SK-N-SH (cell line): Measurements from ENCODE around the gene UGT1A7.

ENCODE experiments used
- EP300 ChIP-seq, 2 experiments: IDR thresholded peaks; 2 replicates each; pipeline versions ENCODE4 v1.4.0 to v1.6.1; 2012; ENCODE audit warnings: borderline replicate concordance in 1 of 2, low read depth in 1 of 2, low read length in 1 of 2
- EZH2phosphoT487 ChIP-seq: fragments of 200-600 bp; sonication (generic); IDR thresholded peaks from 2 replicates; pipeline ENCODE4 v1.6.1; 2017; ENCODE audit warnings: low read depth, mixed run types, mild to moderate bottlenecking, antibody characterized with exemption, moderate library complexity, borderline replicate concordance
- GABPA ChIP-seq: IDR thresholded peaks from 2 replicates; pipeline ENCODE4 v1.4.0; 2012; ENCODE audit warnings: low read depth, mild to moderate bottlenecking
- MEF2A ChIP-seq: IDR thresholded peaks from 2 replicates; pipeline ENCODE4 v1.4.0; 2012; ENCODE audit warnings: low read depth, borderline replicate concordance
- POLR2AphosphoS5 ChIP-seq: IDR thresholded peaks from 2 replicates; pipeline ENCODE4 v1.6.1; 2012; ENCODE audit warnings: low read depth, low read length
- RAD21 ChIP-seq: IDR thresholded peaks from 2 replicates; pipeline ENCODE4 v1.6.1; 2012; ENCODE audit warnings: mild to moderate bottlenecking, low read length
- RCOR1 ChIP-seq: fragments of 150-350 bp; IDR thresholded peaks from 2 replicates; pipeline ENCODE4 v1.6.1; 2017; ENCODE audit warnings: antibody characterized with exemption, low read length
- TEAD4 ChIP-seq: IDR thresholded peaks from 2 replicates; pipeline ENCODE4 v1.4.0; 2012; ENCODE audit warnings: mild to moderate bottlenecking, borderline replicate concordance; ENCODE audit not compliant: insufficient read depth
- YY1 ChIP-seq: IDR thresholded peaks from 2 replicates; pipeline ENCODE4 v1.4.0; 2012; ENCODE audit warnings: low read depth, mild to moderate bottlenecking
- TF ChIP-seq, protein P1 (sequence below): IDR thresholded peaks from 2 replicates; pipeline ENCODE4 v1.4.0; 2012; ENCODE audit warnings: low read depth, borderline replicate concordance
- TF ChIP-seq, protein P2 (sequence below): fragments of 200-600 bp; sonication (generic); IDR thresholded peaks from 2 replicates; pipeline ENCODE4 v1.6.1; 2017; ENCODE audit warnings: antibody characterized with exemption, mild to moderate bottlenecking, moderate library complexity
- TF ChIP-seq, protein P3 (sequence below): IDR thresholded peaks from 2 replicates; pipeline ENCODE4 v1.4.0; 2012; ENCODE audit warnings: low read depth, borderline replicate concordance
- TF ChIP-seq, protein P4 (sequence below): fragments of 150-350 bp; IDR thresholded peaks from 2 replicates; pipeline ENCODE4 v1.6.1; 2016; ENCODE audit warnings: mild to moderate bottlenecking, low read depth, low read length

DNA sequence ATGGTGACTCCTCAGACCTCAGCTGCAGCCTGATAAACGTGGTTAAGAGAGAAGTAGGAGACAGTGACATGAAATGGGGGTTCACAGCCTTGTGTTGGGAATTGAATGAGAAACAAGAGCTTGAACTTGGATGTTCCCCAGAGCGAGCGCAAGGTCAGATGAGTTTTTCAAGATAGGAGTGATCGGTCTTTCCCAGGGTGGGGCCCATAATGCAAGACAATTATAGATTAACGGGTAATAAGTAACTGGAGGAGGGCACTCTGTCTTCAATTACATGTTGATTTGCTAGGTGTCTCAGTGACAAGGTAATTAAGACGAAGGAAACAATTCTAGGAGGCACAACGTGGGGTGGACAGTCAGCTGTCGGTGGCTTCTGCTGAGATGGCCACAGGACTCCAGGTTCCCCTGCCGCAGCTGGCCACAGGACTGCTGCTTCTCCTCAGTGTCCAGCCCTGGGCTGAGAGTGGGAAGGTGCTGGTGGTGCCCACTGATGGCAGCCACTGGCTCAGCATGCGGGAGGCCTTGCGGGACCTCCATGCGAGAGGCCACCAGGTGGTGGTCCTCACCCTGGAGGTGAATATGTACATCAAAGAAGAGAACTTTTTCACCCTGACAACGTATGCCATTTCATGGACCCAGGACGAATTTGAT lies 31.0 kb downstream of the UGT1A7 start, which contains the start of gene UGT1A5:
- no peak for TF ChIP-seq POLR2AphosphoS5
- no peak for TF ChIP-seq GABPA
- TF ChIP-seq MEF2A, result no peak
- TF ChIP-seq, protein P1, sequence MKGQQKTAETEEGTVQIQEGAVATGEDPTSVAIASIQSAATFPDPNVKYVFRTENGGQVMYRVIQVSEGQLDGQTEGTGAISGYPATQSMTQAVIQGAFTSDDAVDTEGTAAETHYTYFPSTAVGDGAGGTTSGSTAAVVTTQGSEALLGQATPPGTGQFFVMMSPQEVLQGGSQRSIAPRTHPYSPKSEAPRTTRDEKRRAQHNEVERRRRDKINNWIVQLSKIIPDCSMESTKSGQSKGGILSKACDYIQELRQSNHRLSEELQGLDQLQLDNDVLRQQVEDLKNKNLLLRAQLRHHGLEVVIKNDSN, result no peak
- TF ChIP-seq EZH2phosphoT487, result no peak
- TF ChIP-seq RAD21, result no peak
- TF ChIP-seq, protein P2, sequence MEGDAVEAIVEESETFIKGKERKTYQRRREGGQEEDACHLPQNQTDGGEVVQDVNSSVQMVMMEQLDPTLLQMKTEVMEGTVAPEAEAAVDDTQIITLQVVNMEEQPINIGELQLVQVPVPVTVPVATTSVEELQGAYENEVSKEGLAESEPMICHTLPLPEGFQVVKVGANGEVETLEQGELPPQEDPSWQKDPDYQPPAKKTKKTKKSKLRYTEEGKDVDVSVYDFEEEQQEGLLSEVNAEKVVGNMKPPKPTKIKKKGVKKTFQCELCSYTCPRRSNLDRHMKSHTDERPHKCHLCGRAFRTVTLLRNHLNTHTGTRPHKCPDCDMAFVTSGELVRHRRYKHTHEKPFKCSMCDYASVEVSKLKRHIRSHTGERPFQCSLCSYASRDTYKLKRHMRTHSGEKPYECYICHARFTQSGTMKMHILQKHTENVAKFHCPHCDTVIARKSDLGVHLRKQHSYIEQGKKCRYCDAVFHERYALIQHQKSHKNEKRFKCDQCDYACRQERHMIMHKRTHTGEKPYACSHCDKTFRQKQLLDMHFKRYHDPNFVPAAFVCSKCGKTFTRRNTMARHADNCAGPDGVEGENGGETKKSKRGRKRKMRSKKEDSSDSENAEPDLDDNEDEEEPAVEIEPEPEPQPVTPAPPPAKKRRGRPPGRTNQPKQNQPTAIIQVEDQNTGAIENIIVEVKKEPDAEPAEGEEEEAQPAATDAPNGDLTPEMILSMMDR, result no peak
- TF ChIP-seq EP300 (IDR thresholded peaks at IDR 0.05; ENCODE audit: borderline replicate concordance in 1 of 2, low read depth in 1 of 2, low read length in 1 of 2), result no peak
- TF ChIP-seq, protein P3, sequence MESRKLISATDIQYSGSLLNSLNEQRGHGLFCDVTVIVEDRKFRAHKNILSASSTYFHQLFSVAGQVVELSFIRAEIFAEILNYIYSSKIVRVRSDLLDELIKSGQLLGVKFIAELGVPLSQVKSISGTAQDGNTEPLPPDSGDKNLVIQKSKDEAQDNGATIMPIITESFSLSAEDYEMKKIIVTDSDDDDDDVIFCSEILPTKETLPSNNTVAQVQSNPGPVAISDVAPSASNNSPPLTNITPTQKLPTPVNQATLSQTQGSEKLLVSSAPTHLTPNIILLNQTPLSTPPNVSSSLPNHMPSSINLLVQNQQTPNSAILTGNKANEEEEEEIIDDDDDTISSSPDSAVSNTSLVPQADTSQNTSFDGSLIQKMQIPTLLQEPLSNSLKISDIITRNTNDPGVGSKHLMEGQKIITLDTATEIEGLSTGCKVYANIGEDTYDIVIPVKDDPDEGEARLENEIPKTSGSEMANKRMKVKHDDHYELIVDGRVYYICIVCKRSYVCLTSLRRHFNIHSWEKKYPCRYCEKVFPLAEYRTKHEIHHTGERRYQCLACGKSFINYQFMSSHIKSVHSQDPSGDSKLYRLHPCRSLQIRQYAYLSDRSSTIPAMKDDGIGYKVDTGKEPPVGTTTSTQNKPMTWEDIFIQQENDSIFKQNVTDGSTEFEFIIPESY, result no peak
- TF ChIP-seq, protein P4, sequence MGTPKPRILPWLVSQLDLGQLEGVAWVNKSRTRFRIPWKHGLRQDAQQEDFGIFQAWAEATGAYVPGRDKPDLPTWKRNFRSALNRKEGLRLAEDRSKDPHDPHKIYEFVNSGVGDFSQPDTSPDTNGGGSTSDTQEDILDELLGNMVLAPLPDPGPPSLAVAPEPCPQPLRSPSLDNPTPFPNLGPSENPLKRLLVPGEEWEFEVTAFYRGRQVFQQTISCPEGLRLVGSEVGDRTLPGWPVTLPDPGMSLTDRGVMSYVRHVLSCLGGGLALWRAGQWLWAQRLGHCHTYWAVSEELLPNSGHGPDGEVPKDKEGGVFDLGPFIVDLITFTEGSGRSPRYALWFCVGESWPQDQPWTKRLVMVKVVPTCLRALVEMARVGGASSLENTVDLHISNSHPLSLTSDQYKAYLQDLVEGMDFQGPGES, result no peak
- no peak for TF ChIP-seq YY1
- TF ChIP-seq RCOR1, result no peak
- TF ChIP-seq TEAD4, result no peak
